WTC11 (cell line): ENCODE measurements around the gene COMMD8. TPM values are rescaled to one million over a fixed set of nuclear protein-coding genes. Genes with fewer than 3 reads are reported as not detected.
A peak's percentile ranks its signal among the peaks of the same experiment; 100 is the strongest.

Experiments
- ATAC-seq: fragments of 200-7000 bp; cut with Tn5 transposase; 2 replicates; pipeline ENCODE4 v1.10.0; 2021; ENCODE audit warnings: mild to moderate bottlenecking, moderate library complexity
- CTCF ChIA-PET: fragments of 300-600 bp; sonication (Branson Sonifier 250); formaldehyde crosslinking; loops from one replicate; lab custom pipeline; 2021; ENCODE audit warnings: antibody characterized with exemption; lab: Charles Lee
- POLR2A ChIA-PET: fragments of 350-600 bp; sonication (Branson Sonifier 250); formaldehyde crosslinking; loops from one replicate; lab custom pipeline; 2021; ENCODE audit warnings: antibody characterized with exemption; lab: Charles Lee
- DNase-seq: peaks from one replicate; pipeline ENCODE4 v3.0.0; 2021; ENCODE audit warnings: low spot score
- H3K27ac Mint-ChIP-seq: 2 replicates; pipeline ENCODE4 v1.8.0; 2021; ENCODE audit warnings: mixed read lengths
- H3K27me3 Mint-ChIP-seq: 2 replicates; pipeline ENCODE4 v1.8.0; 2021; ENCODE audit warnings: low read depth, mild to moderate bottlenecking, moderate library complexity, mixed read lengths
- H3K36me3 Mint-ChIP-seq: 2 replicates; pipeline ENCODE4 v1.8.0; 2021; ENCODE audit warnings: mixed read lengths
- H3K4me1 Mint-ChIP-seq: 2 replicates; pipeline ENCODE4 v1.8.0; 2022; ENCODE audit warnings: mixed read lengths
- H3K4me3 Mint-ChIP-seq: 2 replicates; pipeline ENCODE4 v1.8.0; 2021; ENCODE audit warnings: mild to moderate bottlenecking, moderate library complexity, mixed read lengths
- H3K9me3 Mint-ChIP-seq: 2 replicates; pipeline ENCODE4 v1.8.0; 2021; ENCODE audit warnings: mixed read lengths
- CBFB ChIP-seq: sonication (generic); formaldehyde crosslinking; IDR thresholded peaks from 2 replicates; pipeline ENCODE4 v1.8.1; 2022; ENCODE audit warnings: mild to moderate bottlenecking, low read depth, missing genetic modification reagents
- ELF4 ChIP-seq: sonication (generic); formaldehyde crosslinking; IDR thresholded peaks from 2 replicates; pipeline ENCODE4 v1.8.1; 2022; ENCODE audit warnings: low read depth, mild to moderate bottlenecking, moderate library complexity, missing genetic modification reagents
- ETV6 ChIP-seq: sonication (generic); formaldehyde crosslinking; IDR thresholded peaks from 2 replicates; pipeline ENCODE4 v1.8.1; 2022; ENCODE audit warnings: mild to moderate bottlenecking, missing genetic modification reagents
- GTF2I ChIP-seq: fragments of 250-450 bp; sonication (Bioruptor Pico); conservative IDR thresholded peaks from 2 replicates; pipeline ENCODE4 v1.4.0; 2021; ENCODE audit warnings: mild to moderate bottlenecking
- JAZF1 ChIP-seq: fragments of 250-450 bp; sonication (Bioruptor Pico); IDR thresholded peaks from 2 replicates; pipeline ENCODE4 v1.9.0; 2021; ENCODE audit warnings: moderate library complexity, mild to moderate bottlenecking, inconsistent platforms
- NFATC4 ChIP-seq: fragments of 250-450 bp; sonication (Bioruptor Pico); IDR thresholded peaks from 2 replicates; pipeline ENCODE4 v1.9.0; 2021; ENCODE audit warnings: mild to moderate bottlenecking
- SP1 ChIP-seq: sonication (generic); formaldehyde crosslinking; conservative IDR thresholded peaks from 2 replicates; pipeline ENCODE4 v1.8.1; 2022; ENCODE audit warnings: missing genetic modification reagents
- ZNF138 ChIP-seq: sonication (generic); formaldehyde crosslinking; conservative IDR thresholded peaks from 2 replicates; pipeline ENCODE4 v1.8.1; 2022; ENCODE audit warnings: mild to moderate bottlenecking, moderate library complexity, missing genetic modification reagents
- ZNF263 ChIP-seq: sonication (generic); formaldehyde crosslinking; IDR thresholded peaks from 2 replicates; pipeline ENCODE4 v1.8.1; 2022; ENCODE audit warnings: low read depth, mild to moderate bottlenecking, moderate library complexity, missing genetic modification reagents
- ZNF671 ChIP-seq: fragments of 250-450 bp; sonication (Bioruptor Pico); IDR thresholded peaks from 2 replicates; pipeline ENCODE4 v1.8.0; 2021; ENCODE audit warnings: mild to moderate bottlenecking
- total RNA-seq: library from RNA; stranded (reverse); gene quantifications from 3 replicates; pipeline ENCODE4 v1.2.3, GENCODE V29; 2021
- TF ChIP-seq, protein P1 (sequence below): sonication (generic); formaldehyde crosslinking; IDR thresholded peaks from 2 replicates; pipeline ENCODE4 v1.8.1; 2023; ENCODE audit warnings: mild to moderate bottlenecking, missing genetic modification reagents
- TF ChIP-seq, protein P2 (sequence below): sonication (generic); formaldehyde crosslinking; IDR thresholded peaks from 2 replicates; pipeline ENCODE4 v1.8.0; 2022; ENCODE audit warnings: mild to moderate bottlenecking, missing genetic modification reagents
- TF ChIP-seq, protein P3 (sequence below): sonication (generic); formaldehyde crosslinking; IDR thresholded peaks from 2 replicates; pipeline ENCODE4 v1.8.0; 2023; ENCODE audit warnings: missing genetic modification reagents, mild to moderate bottlenecking, borderline replicate concordance
- TF ChIP-seq, protein P4 (sequence below): fragments of 250-450 bp; sonication (Bioruptor Pico); conservative IDR thresholded peaks from 2 replicates; pipeline ENCODE4 v1.9.0; 2021; ENCODE audit warnings: mild to moderate bottlenecking
- TF ChIP-seq, protein P5 (sequence below): sonication (generic); formaldehyde crosslinking; IDR thresholded peaks from 2 replicates; pipeline ENCODE4 v1.8.1; 2022; ENCODE audit warnings: low read depth, missing genetic modification reagents, borderline replicate concordance
- TF ChIP-seq, protein P6 (sequence below): sonication (generic); formaldehyde crosslinking; IDR thresholded peaks from 2 replicates; pipeline ENCODE4 v1.8.0; 2022; ENCODE audit warnings: mild to moderate bottlenecking, missing genetic modification reagents

Gene COMMD8
- total RNA-seq, 1 experiment from 2014 or later: 8.1 TPM

DNA sequence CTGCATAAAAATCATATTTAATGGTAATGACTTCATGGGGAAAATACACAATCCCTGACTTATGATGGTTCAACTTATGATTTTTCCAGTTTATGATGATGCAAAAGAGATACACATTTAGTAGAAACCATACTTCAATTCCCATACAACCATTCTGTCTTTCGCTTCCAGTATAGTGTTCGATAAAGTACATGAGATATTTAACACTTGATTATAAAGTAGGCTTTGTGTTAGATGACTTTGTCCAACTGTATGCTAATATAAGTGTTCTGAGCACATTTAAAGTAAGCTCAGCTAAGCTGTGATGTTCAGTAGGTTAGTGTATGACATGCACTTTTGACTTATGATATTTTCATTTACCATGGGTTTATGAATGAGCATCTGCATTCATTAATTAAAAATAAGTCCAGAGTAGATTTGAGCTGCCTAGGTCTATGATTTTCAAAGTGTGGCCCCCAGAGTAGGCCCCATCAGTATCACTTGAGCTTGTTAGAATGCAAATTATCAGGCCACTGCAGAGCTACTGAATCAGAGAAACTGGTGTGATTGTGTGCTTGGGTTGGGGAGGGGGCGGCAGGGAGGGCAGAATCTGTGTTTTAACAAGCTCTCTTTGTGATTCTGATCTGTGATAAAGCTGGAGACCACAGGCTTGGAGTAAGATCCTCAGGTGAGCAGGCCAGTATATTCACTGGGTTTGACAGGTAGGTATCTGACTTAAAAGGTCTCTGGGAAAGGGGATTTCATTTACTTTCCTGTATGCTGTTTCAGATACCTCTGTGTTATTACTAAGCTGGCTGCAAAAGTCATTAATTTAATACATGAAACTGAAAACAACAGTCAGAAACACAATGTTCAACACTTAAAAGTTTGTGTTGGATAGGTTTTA lies 30.0 kb upstream of the COMMD8 start:
- Mint-ChIP-seq H3K36me3 (no peaks in the 10 kb centered on the region), H3K4me3 (no peak overlapping the region), H3K27ac (no peak overlapping the region), H3K9me3 (peaks cover 7% of the 10 kb centered on the region), H3K27me3 (no peaks in the 10 kb centered on the region), H3K4me1 (no peaks in the 10 kb centered on the region)
- CTCF ChIA-PET: no interaction called here
- DNase-seq (no peak), ATAC-seq (no peak)
- POLR2A ChIA-PET: no interaction called here
- TF ChIP-seq, protein P1, sequence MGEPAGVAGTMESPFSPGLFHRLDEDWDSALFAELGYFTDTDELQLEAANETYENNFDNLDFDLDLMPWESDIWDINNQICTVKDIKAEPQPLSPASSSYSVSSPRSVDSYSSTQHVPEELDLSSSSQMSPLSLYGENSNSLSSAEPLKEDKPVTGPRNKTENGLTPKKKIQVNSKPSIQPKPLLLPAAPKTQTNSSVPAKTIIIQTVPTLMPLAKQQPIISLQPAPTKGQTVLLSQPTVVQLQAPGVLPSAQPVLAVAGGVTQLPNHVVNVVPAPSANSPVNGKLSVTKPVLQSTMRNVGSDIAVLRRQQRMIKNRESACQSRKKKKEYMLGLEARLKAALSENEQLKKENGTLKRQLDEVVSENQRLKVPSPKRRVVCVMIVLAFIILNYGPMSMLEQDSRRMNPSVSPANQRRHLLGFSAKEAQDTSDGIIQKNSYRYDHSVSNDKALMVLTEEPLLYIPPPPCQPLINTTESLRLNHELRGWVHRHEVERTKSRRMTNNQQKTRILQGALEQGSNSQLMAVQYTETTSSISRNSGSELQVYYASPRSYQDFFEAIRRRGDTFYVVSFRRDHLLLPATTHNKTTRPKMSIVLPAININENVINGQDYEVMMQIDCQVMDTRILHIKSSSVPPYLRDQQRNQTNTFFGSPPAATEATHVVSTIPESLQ (CRISPR knock-in tag): no peak
- TF ChIP-seq, protein P2, sequence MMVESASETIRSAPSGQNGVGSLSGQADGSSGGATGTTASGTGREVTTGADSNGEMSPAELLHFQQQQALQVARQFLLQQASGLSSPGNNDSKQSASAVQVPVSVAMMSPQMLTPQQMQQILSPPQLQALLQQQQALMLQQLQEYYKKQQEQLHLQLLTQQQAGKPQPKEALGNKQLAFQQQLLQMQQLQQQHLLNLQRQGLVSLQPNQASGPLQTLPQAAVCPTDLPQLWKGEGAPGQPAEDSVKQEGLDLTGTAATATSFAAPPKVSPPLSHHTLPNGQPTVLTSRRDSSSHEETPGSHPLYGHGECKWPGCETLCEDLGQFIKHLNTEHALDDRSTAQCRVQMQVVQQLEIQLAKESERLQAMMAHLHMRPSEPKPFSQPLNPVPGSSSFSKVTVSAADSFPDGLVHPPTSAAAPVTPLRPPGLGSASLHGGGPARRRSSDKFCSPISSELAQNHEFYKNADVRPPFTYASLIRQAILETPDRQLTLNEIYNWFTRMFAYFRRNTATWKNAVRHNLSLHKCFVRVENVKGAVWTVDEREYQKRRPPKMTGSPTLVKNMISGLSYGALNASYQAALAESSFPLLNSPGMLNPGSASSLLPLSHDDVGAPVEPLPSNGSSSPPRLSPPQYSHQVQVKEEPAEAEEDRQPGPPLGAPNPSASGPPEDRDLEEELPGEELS (CRISPR knock-in tag): no peak
- TF ChIP-seq SP1: no peak

DNA sequence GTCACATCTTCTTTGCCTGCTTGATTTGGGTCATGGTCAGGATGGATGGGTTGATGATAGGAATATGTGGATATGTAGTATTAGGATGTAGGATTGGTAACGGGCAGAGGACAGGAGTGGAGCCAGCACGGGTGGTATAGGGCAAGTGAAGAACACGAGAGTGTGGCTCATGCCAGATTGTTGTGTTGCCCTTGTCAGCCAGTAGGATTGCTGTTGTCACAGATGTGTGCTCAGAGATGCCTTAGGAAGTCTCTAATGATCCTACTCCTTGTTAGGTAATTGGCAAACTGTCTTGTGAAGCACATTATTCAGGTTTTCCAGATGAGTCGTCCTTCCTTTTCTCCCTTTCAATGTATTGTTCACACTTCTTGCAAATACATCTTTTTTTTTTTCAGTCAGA lies 27.0 kb upstream of the COMMD8 start:
- Mint-ChIP-seq H3K36me3 (no peaks in the 10 kb centered on the region), H3K27ac (no peak overlapping the region), H3K4me3 (no peak overlapping the region), H3K4me1 (peaks cover 6% of the 10 kb centered on the region), H3K27me3 (peaks cover 8% of the 10 kb centered on the region), H3K9me3 (peaks cover 7% of the 10 kb centered on the region)
- POLR2A ChIA-PET: no interaction called here
- peak; percentile 100 for ATAC-seq
- CTCF ChIA-PET: interaction anchor here (0.9 to 1.4 kb wide), 3 partner anchors 27 to 178 kb away, joined by 3 read pairs; partner anchors contain the start of gene COMMD8
- TF ChIP-seq, protein P3, sequence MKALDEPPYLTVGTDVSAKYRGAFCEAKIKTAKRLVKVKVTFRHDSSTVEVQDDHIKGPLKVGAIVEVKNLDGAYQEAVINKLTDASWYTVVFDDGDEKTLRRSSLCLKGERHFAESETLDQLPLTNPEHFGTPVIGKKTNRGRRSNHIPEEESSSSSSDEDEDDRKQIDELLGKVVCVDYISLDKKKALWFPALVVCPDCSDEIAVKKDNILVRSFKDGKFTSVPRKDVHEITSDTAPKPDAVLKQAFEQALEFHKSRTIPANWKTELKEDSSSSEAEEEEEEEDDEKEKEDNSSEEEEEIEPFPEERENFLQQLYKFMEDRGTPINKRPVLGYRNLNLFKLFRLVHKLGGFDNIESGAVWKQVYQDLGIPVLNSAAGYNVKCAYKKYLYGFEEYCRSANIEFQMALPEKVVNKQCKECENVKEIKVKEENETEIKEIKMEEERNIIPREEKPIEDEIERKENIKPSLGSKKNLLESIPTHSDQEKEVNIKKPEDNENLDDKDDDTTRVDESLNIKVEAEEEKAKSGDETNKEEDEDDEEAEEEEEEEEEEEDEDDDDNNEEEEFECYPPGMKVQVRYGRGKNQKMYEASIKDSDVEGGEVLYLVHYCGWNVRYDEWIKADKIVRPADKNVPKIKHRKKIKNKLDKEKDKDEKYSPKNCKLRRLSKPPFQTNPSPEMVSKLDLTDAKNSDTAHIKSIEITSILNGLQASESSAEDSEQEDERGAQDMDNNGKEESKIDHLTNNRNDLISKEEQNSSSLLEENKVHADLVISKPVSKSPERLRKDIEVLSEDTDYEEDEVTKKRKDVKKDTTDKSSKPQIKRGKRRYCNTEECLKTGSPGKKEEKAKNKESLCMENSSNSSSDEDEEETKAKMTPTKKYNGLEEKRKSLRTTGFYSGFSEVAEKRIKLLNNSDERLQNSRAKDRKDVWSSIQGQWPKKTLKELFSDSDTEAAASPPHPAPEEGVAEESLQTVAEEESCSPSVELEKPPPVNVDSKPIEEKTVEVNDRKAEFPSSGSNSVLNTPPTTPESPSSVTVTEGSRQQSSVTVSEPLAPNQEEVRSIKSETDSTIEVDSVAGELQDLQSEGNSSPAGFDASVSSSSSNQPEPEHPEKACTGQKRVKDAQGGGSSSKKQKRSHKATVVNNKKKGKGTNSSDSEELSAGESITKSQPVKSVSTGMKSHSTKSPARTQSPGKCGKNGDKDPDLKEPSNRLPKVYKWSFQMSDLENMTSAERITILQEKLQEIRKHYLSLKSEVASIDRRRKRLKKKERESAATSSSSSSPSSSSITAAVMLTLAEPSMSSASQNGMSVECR (CRISPR knock-in tag): no peak
- TF ChIP-seq, protein P4, sequence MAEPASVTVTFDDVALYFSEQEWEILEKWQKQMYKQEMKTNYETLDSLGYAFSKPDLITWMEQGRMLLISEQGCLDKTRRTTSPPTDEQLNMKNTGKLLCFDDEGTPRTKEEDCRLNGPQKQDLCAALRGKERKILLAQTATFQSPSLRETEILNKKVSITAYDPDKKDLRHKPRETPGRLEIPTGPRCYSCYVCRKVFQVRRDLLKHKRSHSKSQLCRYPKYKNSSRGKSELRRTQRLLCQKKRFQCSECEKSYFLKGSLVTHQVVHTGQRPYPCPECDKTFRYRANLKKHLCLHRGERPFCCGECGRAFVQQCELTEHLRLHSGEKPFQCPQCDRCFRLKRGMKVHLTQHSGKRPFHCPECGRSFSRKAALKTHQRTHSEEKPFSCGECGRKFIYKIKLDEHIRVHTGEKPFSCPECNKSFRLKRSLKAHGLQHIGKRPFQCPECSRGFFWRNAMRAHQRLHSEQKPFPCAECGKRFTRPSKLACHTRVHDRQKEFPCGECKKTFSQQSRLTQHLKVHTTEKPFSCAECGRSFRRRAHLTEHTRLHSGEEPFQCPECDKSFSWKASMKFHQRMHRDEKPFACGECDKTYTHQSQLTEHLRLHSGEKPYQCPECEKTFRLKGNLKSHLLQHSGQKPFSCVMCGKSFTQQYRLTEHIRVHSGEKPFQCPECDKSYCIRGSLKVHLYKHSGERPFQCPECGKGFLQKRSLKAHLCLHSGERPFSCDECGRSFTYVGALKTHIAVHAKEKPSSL: no peak
- TF ChIP-seq GTF2I (CRISPR knock-in tag): no peak
- no peak for TF ChIP-seq ZNF671 (CRISPR knock-in tag)
- TF ChIP-seq, protein P5, sequence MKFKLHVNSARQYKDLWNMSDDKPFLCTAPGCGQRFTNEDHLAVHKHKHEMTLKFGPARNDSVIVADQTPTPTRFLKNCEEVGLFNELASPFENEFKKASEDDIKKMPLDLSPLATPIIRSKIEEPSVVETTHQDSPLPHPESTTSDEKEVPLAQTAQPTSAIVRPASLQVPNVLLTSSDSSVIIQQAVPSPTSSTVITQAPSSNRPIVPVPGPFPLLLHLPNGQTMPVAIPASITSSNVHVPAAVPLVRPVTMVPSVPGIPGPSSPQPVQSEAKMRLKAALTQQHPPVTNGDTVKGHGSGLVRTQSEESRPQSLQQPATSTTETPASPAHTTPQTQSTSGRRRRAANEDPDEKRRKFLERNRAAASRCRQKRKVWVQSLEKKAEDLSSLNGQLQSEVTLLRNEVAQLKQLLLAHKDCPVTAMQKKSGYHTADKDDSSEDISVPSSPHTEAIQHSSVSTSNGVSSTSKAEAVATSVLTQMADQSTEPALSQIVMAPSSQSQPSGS (CRISPR knock-in tag): no peak
- no peak for TF ChIP-seq ETV6 (CRISPR knock-in tag)
- TF ChIP-seq ELF4: no peak
- no peak for TF ChIP-seq NFATC4 (CRISPR knock-in tag)
- no peak for TF ChIP-seq ZNF138 (CRISPR knock-in tag)
- TF ChIP-seq, protein P6, sequence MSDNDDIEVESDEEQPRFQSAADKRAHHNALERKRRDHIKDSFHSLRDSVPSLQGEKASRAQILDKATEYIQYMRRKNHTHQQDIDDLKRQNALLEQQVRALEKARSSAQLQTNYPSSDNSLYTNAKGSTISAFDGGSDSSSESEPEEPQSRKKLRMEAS: no peak
- TF ChIP-seq ZNF263 (CRISPR knock-in tag): no peak
- TF ChIP-seq CBFB (CRISPR knock-in tag): no peak
- no peak for TF ChIP-seq JAZF1 (CRISPR knock-in tag)
- DNase-seq: no peak
